Breast epithelium (tissue), 4 donors: ENCODE results near the gene CALHM3. TPM values are rescaled to one million over a fixed set of nuclear protein-coding genes. Genes with fewer than 3 reads are reported as not detected.

Source experiments
- DNase-seq, 2 donors: peaks; one replicate each; pipeline ENCODE4 v3.0.0-alpha.2; 2019; ENCODE audit warnings: low spot score in 2 of 2
- H3K27ac ChIP-seq, 2 donors: fragments of 200-600 bp; sonication (generic) in 1 of 2; one replicate each; pipeline ENCODE4 v1.5.1; 2016 to 2019; ENCODE audit warnings: mild to moderate bottlenecking in 1 of 2
- H3K27me3 ChIP-seq, 2 donors: fragments of 200-600 bp; sonication (generic) in 1 of 2; one replicate each; pipeline versions ENCODE4 v1.5.1 to v1.6.0; 2017 to 2019; ENCODE audit warnings: control low read depth in 1 of 2, mild to moderate bottlenecking in 1 of 2
- H3K36me3 ChIP-seq: fragments of 200-600 bp; one replicate; pipeline ENCODE4 v1.5.1; 2019
- H3K4me1 ChIP-seq, 2 donors: fragments of 200-600 bp; sonication (generic); one replicate each; pipeline ENCODE4 v1.5.1; 2016 to 2019; ENCODE audit warnings: control low read depth in 1 of 2
- H3K4me3 ChIP-seq, 3 donors: fragments of 200-600 bp; sonication (generic); 1 replicate in 2 of 3; 2 replicates in 1 of 3; pipeline ENCODE4 v1.5.1; 2016 to 2019; ENCODE audit warnings: mild to moderate bottlenecking in 3 of 3, moderate library complexity in 2 of 3
- H3K9me3 ChIP-seq, 2 donors: fragments of 200-600 bp; sonication (generic) in 1 of 2; one replicate each; pipeline ENCODE4 v1.5.1; 2016 to 2019; ENCODE audit warnings: control low read depth in 1 of 2
- CTCF ChIP-seq, 3 donors: fragments of 450-650 bp; IDR thresholded peaks; one replicate each; pipeline ENCODE4 v1.5.1; 2016 to 2017; ENCODE audit warnings: antibody characterized with exemption in 3 of 3, mild to moderate bottlenecking in 3 of 3, moderate library complexity in 3 of 3
- POLR2A ChIP-seq: fragments of 450-650 bp; IDR thresholded peaks from one replicate; pipeline ENCODE4 v1.6.1; 2016; ENCODE audit warnings: antibody characterized with exemption, mild to moderate bottlenecking, moderate library complexity
- POLR2AphosphoS5 ChIP-seq, 3 donors: sonication (generic); formaldehyde crosslinking; IDR thresholded peaks; one replicate each; pipeline ENCODE4 v1.6.1; 2017; ENCODE audit warnings: antibody characterized with exemption in 3 of 3
- intact Hi-C: fragments of 100-400 bp; cut with DNase I; formaldehyde crosslinking; loops from one replicate; pipeline ENCODE4 v1.15.1; 2023; ENCODE audit warnings: low total_unique reads
- total RNA-seq, 3 donors: library from RNA; depleted of rRNA; stranded (reverse); fragments of >200 nt; gene quantifications; one replicate each; pipeline ENCODE4 v1.1.0, GENCODE V29; 2016

CALHM3 gene
- total RNA-seq, 3 donors from 2014 or later, result not detected

GRCh38 chr10:103473261-103473671 lies 5.8 kb downstream of the CALHM3 start:
- DNase-seq, result no peak
- no peak for TF ChIP-seq CTCF (IDR thresholded peaks at IDR 0.05)
- TF ChIP-seq POLR2AphosphoS5 (IDR thresholded peaks at IDR 0.05), result no peak
- no peak for TF ChIP-seq POLR2A
- H3K27ac ChIP-seq, result no peak overlapping the region
- no peaks in the 10 kb centered on the region for H3K4me1 ChIP-seq
- H3K36me3 ChIP-seq, result no peaks in the 10 kb centered on the region
- peak overlapping the region in 1 of 3 donors; percentile 16 for H3K4me3 ChIP-seq
- H3K9me3 ChIP-seq, result no peaks in the 10 kb centered on the region
- no peaks in the 10 kb centered on the region for H3K27me3 ChIP-seq
- intact Hi-C loops, result no loop called here

- H3K4me3 ChIP-seq, result no peak overlapping the region
- no peaks in the 10 kb centered on the region for H3K27me3 ChIP-seq
- TF ChIP-seq POLR2A (no peak), CTCF (IDR thresholded peaks at IDR 0.05) (no peak), POLR2AphosphoS5 (IDR thresholded peaks at IDR 0.05) (no peak)
- no peaks in the 10 kb centered on the region for H3K36me3 ChIP-seq
- H3K9me3 ChIP-seq, result no peaks in the 10 kb centered on the region
- H3K4me1 ChIP-seq, result no peaks in the 10 kb centered on the region
- no peak for DNase-seq
- intact Hi-C loops, result no loop called here
- peak overlapping the region in 1 of 2 donors; percentile 48 for H3K27ac ChIP-seq
Observed at GRCh38 chr10:103472005-103472404, 7.0 kb downstream of the CALHM3 start.

GRCh38 chr10:103470761-103471653 lies 8.0 kb downstream of the CALHM3 start:
- Histone ChIP-seq H3K36me3 (no peaks in the 10 kb centered on the region), H3K27me3 (no peaks in the 10 kb centered on the region), H3K4me3 (no peak overlapping the region), H3K27ac (peak overlapping the region in 1 of 2 donors; percentile 48), H3K9me3 (no peaks in the 10 kb centered on the region), H3K4me1 (no peaks in the 10 kb centered on the region)
- no peak for TF ChIP-seq CTCF (IDR thresholded peaks at IDR 0.05)
- TF ChIP-seq POLR2AphosphoS5 (IDR thresholded peaks at IDR 0.05), result no peak
- no peak for TF ChIP-seq POLR2A
- peak in 1 of 2 donors; percentile 29 for DNase-seq
- intact Hi-C loops, result no loop called here

GRCh38 chr10:103469201-103469600 lies 9.8 kb downstream of the CALHM3 start:
- no peaks in the 10 kb centered on the region for H3K9me3 ChIP-seq
- no peak overlapping the region for H3K4me3 ChIP-seq
- no peak for DNase-seq
- intact Hi-C loops, result no loop called here
- no peak overlapping the region for H3K27ac ChIP-seq
- H3K36me3 ChIP-seq, result no peaks in the 10 kb centered on the region
- TF ChIP-seq POLR2AphosphoS5 (IDR thresholded peaks at IDR 0.05) (no peak), CTCF (IDR thresholded peaks at IDR 0.05) (no peak), POLR2A (no peak)
- H3K4me1 ChIP-seq, result no peaks in the 10 kb centered on the region
- no peaks in the 10 kb centered on the region for H3K27me3 ChIP-seq

GRCh38 chr10:103467406-103467805 lies 11.6 kb downstream of the CALHM3 start:
- TF ChIP-seq CTCF (IDR thresholded peaks at IDR 0.05), result no peak
- no peak for TF ChIP-seq POLR2A
- no peak for TF ChIP-seq POLR2AphosphoS5 (IDR thresholded peaks at IDR 0.05)
- H3K36me3 ChIP-seq, result no peaks in the 10 kb centered on the region
- no peaks in the 10 kb centered on the region for H3K4me1 ChIP-seq
- H3K27ac ChIP-seq, result no peak overlapping the region
- no peaks in the 10 kb centered on the region for H3K27me3 ChIP-seq
- H3K9me3 ChIP-seq, result no peaks in the 10 kb centered on the region
- DNase-seq, result no peak
- no peak overlapping the region for H3K4me3 ChIP-seq
- intact Hi-C loops, result no loop called here
